Astrocyte of the cerebellum (primary cell): ENCODE measurements around the gene ASS1.

Source experiments
- DNase-seq: peaks from one replicate; pipeline ENCODE4 v3.0.0-alpha.2; 2011; ENCODE audit warnings: low read depth
- H3K4me3 ChIP-seq: 2 replicates; pipeline ENCODE4 v1.5.1; 2011; ENCODE audit warnings: mild to moderate bottlenecking, low read depth, low read length, moderate library complexity
- in situ Hi-C: cut with HindIII; loops from 2 replicates; pipeline ENCODE4 v1.10.0; 2017; ENCODE audit warnings: low sequenced_read_pairs
- TF ChIP-seq, protein P1 (sequence below): IDR thresholded peaks from 2 replicates; pipeline ENCODE4 v1.5.1; 2012; ENCODE audit warnings: low read length, low read depth, moderate library complexity, mild to moderate bottlenecking; ENCODE audit errors: missing control alignments

Gene ASS1

DNA sequence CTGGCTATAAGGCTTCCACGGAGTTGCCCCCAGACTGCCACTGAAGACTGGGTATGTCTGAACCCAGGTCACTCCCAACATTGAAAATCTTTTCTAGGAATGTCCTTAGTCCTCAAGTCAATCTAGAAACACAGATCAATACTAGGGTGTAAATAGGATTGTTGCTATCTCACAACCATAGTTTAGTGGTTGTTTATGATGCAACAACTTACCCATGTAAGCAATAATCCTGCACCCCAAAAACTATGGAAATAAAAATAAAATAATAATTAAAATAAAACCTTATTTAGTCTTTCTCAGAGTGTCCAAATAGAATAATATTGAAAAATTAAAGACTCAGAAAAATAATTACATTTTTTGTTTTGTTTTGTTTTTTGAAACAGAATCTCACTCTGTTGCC is 68.3 kb downstream of the ASS1 start:
- no peak overlapping the region for H3K4me3 ChIP-seq
- DNase-seq: no peak
- in situ Hi-C loops: no loop called here
- TF ChIP-seq, protein P1, sequence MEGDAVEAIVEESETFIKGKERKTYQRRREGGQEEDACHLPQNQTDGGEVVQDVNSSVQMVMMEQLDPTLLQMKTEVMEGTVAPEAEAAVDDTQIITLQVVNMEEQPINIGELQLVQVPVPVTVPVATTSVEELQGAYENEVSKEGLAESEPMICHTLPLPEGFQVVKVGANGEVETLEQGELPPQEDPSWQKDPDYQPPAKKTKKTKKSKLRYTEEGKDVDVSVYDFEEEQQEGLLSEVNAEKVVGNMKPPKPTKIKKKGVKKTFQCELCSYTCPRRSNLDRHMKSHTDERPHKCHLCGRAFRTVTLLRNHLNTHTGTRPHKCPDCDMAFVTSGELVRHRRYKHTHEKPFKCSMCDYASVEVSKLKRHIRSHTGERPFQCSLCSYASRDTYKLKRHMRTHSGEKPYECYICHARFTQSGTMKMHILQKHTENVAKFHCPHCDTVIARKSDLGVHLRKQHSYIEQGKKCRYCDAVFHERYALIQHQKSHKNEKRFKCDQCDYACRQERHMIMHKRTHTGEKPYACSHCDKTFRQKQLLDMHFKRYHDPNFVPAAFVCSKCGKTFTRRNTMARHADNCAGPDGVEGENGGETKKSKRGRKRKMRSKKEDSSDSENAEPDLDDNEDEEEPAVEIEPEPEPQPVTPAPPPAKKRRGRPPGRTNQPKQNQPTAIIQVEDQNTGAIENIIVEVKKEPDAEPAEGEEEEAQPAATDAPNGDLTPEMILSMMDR: no peak

DNA sequence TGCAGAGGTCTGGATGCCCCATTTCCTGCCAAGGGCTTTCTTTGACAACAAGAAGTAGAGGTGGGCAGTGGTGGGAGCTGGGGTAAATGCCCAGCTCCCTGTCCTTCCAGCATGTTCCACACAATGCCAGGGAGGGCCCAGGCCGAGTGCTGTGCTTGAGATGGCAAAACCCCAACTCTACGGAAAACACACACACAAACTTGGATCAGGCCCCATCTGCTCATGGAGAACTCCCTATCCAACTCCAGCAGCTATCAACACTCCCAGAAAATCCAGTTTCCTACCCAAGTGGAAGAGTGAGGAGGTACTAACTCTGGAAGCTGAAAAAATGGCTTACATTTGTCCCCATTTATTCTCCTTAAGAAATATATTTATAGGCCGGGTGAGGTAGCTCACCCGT is 73.5 kb downstream of the ASS1 start:
- no peak for DNase-seq
- in situ Hi-C loops: no loop called here

DNA sequence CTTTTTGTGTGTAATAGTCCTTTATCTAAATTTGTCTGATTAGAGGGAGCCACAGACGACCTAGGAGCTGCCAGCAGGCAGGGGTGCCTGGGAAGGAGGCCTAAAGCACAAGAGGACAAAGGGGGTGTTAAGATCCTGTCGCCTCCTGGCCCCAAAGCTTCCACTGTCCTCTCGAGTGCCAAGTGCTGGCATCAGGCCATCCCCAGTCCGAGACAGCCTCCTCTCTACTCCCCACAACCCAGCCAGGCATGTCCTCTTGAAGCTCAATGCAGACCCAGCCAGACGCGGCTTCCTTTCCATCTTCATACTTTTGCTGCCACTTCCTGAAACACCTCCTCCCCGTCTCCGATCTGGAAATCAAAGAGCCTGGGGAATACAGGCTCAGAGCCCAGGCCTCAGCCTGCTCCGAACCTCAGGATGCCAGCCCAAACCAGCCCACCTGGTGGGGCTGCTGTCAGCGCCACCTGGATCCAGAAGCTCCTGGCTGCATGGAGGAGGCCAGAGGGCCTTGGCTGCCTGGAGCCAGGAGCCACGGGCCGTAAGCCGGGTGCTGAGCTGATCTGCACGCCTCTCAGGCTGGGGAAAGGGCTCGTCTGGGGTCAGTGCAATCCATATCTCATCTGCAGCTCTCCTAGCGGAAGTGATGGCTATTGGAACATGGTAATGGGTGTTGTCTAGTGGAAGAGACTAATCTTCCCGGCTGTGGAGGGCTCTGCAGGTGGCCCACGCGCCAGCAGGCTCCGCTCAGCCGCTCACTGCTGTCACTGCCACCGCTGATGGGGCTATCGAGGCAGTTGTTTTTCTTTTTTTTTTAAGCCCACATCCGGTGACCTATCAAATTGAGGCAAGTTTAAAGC is 74.4 kb downstream of the ASS1 start:
- TF ChIP-seq, protein P1: no peak
- H3K4me3 ChIP-seq: no peak overlapping the region

More for the DNA sequence above, 73.5 kb downstream of the ASS1 start:
- TF ChIP-seq, protein P1: no peak
- no peak overlapping the region for H3K4me3 ChIP-seq

DNA sequence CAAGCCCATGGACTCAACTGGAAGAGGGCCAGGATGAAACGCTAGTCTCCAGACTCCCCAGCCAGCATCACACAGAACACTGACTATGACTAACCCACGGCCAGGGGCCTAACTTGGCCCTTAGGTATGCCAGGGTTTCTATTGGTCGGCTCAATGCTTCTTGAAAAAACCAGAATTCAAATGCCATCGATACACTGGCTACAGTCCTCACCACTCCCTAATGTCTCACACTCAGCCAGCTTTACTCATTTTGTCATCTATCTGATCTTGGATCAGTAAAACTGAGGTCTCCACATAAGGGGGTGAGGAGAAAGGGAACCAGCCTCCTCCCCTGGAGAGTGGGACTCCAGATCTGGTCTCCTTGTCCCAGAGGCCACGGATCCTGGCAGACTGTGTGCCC is 75.2 kb downstream of the ASS1 start:
- TF ChIP-seq, protein P1: no peak
- H3K4me3 ChIP-seq: no peak overlapping the region
- DNase-seq: no peak
- in situ Hi-C loops: no loop called here

More for the DNA sequence above, 74.4 kb downstream of the ASS1 start:
- in situ Hi-C loops: no loop called here
- no peak for DNase-seq

DNA sequence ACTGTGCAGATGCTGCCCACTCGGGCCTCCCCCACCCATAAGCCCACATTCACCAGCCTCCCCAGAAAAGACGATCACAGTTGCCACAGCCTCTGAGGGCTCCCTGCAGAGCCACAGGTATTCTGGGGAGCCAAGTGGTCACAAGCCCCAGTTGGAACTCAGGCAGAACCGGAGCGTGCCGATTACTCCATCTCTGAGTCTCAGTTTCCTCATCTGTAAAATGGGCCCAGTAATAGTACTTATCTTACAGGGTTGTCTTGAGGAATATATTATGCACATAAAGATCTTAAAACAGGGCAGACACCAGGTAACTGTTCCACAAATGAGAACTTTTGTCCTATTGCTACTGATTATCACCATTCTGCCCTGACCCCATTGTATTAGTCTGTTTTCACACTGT is 77.0 kb downstream of the ASS1 start:
- TF ChIP-seq, protein P1: no peak
- DNase-seq: no peak
- in situ Hi-C loops: no loop called here
- H3K4me3 ChIP-seq: no peak overlapping the region

DNA sequence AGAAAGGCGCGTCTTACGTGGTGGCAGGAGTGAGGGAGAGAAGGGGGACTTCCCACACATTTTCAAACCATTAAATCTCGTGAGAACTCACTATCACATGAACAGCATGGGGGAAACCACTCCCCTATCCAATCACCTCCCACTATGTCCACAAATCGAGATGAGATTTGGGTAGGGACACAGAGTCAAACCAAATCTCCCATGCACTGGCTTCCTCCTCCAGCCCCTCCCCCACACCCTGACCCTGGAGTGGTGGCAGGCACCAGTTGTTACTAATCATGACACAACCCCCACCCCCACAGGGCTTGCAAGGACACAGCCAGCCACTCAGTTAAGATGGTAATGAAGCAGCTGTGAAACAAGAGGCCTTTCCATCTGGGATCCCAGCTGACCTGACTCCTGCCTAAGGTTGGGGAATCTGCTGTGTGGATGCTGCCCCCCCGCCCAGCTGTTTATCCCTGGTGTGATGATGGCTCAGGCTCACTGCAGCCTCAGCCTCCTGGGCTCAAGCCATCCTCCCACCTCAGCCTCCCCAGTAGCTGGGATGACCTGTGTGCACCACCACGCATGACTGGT is 77.6 kb downstream of the ASS1 start:
- no peak overlapping the region for H3K4me3 ChIP-seq
- no peak for DNase-seq
- in situ Hi-C loops: no loop called here
- TF ChIP-seq, protein P1: no peak
